ENCODE results near the gene DDHD1.
A peak's percentile ranks its signal among the peaks of the same experiment; 100 is the strongest.

The DDHD1 gene

DNA sequence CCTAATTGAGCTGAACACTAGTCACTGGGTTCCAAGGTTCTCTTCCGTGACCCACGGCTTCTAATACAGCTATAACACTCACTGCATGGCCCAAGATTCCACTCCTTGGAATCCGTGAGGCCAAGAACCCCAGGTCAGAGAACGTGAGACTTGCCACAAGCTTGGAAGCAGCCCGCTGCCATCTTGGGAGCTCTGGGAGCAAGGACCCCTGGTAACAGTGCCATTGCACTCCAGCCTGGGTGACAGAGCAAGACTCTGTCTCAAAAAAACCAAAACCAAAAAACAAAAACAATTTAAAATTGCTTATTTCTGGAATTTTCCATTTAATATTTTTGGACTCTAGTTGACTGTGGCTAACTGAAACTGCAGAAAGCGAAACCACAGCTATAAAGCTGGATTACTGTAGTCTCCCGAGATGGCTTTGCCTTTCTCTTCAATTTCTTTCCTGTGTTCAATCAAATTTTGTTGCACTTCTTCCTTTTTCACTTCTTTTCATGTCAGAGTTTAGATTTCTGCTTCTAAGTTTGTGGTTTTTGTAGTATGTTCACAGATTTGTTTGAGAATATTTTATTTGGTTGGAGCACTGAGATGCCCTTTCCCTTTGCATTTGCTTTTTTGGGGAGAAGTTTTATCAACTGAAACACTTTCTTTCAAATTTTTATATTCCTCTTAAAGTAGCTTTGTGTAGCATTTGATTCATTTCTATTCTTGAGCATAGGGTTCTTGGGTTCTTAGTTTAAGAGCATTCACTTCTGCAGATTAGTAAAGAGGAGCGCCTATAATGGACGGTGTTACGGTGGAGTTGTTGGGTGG lies 44.6 kb downstream of the DDHD1 start:
- Histone ChIP-seq H3K27ac (ENCODE audit: extremely low read depth, low read depth, low read length) (no peak overlapping the region), H3K4me1 (ENCODE audit: control insufficient read depth, insufficient read depth, low read length) (0 out of 2 replicates have a peak, but pooled peaks cover 3% of the 10 kb centered on the region), H3K9me3 (ENCODE audit: control insufficient read depth, insufficient read depth, low read depth, low read length) (no peaks in the 10 kb centered on the region), H3K4me3 (ENCODE audit: low read depth, low read length) (no peak overlapping the region), H3K36me3 (ENCODE audit: control insufficient read depth in 2 of 2, insufficient read depth in 1 of 2, low read length in 2 of 2) (no peaks in the 10 kb centered on the region)
- ChIA-PET POLR2A (no interaction called here), CTCF (no interaction called here)
- TF ChIP-seq YY2 (tag by site-specific recombination; IDR thresholded peaks at IDR 0.05) (no peak), OSR2 (tag by site-specific recombination; IDR thresholded peaks at IDR 0.05) (no peak), ZNF48 (tag by site-specific recombination; IDR thresholded peaks at IDR 0.05) (no peak), ZNF596 (tag by site-specific recombination; IDR thresholded peaks at IDR 0.05) (no peak), ZSCAN16 (tag by site-specific recombination; IDR thresholded peaks at IDR 0.05) (no peak), ZIC2 (tag by site-specific recombination; IDR thresholded peaks at IDR 0.05) (no peak)
- TF ChIP-seq, protein P1, sequence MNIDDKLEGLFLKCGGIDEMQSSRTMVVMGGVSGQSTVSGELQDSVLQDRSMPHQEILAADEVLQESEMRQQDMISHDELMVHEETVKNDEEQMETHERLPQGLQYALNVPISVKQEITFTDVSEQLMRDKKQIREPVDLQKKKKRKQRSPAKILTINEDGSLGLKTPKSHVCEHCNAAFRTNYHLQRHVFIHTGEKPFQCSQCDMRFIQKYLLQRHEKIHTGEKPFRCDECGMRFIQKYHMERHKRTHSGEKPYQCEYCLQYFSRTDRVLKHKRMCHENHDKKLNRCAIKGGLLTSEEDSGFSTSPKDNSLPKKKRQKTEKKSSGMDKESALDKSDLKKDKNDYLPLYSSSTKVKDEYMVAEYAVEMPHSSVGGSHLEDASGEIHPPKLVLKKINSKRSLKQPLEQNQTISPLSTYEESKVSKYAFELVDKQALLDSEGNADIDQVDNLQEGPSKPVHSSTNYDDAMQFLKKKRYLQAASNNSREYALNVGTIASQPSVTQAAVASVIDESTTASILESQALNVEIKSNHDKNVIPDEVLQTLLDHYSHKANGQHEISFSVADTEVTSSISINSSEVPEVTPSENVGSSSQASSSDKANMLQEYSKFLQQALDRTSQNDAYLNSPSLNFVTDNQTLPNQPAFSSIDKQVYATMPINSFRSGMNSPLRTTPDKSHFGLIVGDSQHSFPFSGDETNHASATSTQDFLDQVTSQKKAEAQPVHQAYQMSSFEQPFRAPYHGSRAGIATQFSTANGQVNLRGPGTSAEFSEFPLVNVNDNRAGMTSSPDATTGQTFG (tag by site-specific recombination; IDR thresholded peaks at IDR 0.05; ENCODE audit: borderline replicate concordance), result no peak
- TF ChIP-seq, protein P2, sequence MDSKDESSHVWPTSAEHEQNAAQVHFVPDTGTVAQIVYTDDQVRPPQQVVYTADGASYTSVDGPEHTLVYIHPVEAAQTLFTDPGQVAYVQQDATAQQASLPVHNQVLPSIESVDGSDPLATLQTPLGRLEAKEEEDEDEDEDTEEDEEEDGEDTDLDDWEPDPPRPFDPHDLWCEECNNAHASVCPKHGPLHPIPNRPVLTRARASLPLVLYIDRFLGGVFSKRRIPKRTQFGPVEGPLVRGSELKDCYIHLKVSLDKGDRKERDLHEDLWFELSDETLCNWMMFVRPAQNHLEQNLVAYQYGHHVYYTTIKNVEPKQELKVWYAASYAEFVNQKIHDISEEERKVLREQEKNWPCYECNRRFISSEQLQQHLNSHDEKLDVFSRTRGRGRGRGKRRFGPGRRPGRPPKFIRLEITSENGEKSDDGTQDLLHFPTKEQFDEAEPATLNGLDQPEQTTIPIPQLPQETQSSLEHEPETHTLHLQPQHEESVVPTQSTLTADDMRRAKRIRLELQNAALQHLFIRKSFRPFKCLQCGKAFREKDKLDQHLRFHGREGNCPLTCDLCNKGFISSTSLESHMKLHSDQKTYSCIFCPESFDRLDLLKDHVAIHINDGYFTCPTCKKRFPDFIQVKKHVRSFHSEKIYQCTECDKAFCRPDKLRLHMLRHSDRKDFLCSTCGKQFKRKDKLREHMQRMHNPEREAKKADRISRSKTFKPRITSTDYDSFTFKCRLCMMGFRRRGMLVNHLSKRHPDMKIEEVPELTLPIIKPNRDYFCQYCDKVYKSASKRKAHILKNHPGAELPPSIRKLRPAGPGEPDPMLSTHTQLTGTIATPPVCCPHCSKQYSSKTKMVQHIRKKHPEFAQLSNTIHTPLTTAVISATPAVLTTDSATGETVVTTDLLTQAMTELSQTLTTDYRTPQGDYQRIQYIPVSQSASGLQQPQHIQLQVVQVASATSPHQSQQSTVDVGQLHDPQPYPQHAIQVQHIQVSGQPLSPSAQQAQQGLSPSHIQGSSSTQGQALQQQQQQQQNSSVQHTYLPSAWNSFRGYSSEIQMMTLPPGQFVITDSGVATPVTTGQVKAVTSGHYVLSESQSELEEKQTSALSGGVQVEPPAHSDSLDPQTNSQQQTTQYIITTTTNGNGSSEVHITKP (tag by site-specific recombination; IDR thresholded peaks at IDR 0.05), result no peak

DNA sequence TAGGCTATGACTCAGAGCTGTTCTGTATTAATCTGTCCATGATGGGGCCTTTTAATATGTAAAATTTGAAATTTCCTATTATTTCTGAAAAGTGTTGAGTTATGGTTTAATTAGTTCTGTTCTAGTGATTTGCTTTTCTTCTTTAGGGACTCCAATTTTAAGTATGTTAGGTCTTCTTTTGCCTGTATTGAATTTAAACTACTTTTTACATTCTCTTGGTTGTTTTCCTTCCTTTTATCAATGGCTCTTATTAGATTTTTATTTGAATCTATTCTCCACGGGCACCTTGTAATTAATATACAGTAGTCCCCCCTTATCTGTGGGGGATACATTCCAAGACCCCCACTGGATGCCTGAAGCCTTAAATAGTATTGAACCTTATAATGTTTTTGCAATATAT lies 46.4 kb downstream of the DDHD1 start:
- H3K4me1 ChIP-seq (ENCODE audit: control insufficient read depth, insufficient read depth, low read length), result 0 out of 2 replicates have a peak, but pooled peaks cover 3% of the 10 kb centered on the region
- H3K36me3 ChIP-seq (ENCODE audit: control insufficient read depth in 2 of 2, insufficient read depth in 1 of 2, low read length in 2 of 2), result no peaks in the 10 kb centered on the region
- no peak overlapping the region for H3K4me3 ChIP-seq (ENCODE audit: low read depth, low read length)
- H3K27ac ChIP-seq (ENCODE audit: extremely low read depth, low read depth, low read length), result no peak overlapping the region
- no peaks in the 10 kb centered on the region for H3K9me3 ChIP-seq (ENCODE audit: control insufficient read depth, insufficient read depth, low read depth, low read length)
- TF ChIP-seq ZNF626 (tag by site-specific recombination; IDR thresholded peaks at IDR 0.05) (0 out of 2 replicates have a peak, but pooled peaks have one; percentile 18), ZNF792 (tag by site-specific recombination; IDR thresholded peaks at IDR 0.05) (no peak), ZNF621 (tag by site-specific recombination; IDR thresholded peaks at IDR 0.05) (no peak), PRDM1 (tag by site-specific recombination; IDR thresholded peaks at IDR 0.05) (no peak), ZNF274 (IDR thresholded peaks at IDR 0.05; ENCODE audit: low read length) (no peak), ZNF274 (tag by site-specific recombination; IDR thresholded peaks at IDR 0.05; ENCODE audit: borderline replicate concordance) (no peak), SETDB1 (IDR thresholded peaks at IDR 0.05; ENCODE audit: insufficient read length, low read length) (peak; percentile 37), ZNF266 (tag by site-specific recombination; IDR thresholded peaks at IDR 0.05; ENCODE audit: low read depth) (no peak), ZNF133 (tag by site-specific recombination; IDR thresholded peaks at IDR 0.05) (peak; percentile 95), ZNF157 (tag by site-specific recombination; IDR thresholded peaks at IDR 0.05) (no peak), ZNF776 (tag by site-specific recombination; IDR thresholded peaks at IDR 0.05; ENCODE audit: borderline replicate concordance) (no peak), GLIS1 (tag by site-specific recombination; IDR thresholded peaks at IDR 0.05) (no peak)
- TF ChIP-seq, protein P3, sequence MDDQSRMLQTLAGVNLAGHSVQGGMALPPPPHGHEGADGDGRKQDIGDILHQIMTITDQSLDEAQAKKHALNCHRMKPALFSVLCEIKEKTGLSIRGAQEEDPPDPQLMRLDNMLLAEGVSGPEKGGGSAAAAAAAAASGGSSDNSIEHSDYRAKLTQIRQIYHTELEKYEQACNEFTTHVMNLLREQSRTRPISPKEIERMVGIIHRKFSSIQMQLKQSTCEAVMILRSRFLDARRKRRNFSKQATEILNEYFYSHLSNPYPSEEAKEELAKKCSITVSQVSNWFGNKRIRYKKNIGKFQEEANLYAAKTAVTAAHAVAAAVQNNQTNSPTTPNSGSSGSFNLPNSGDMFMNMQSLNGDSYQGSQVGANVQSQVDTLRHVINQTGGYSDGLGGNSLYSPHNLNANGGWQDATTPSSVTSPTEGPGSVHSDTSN (CRISPR knock-in tag; IDR thresholded peaks at IDR 0.05), result no peak
- TF ChIP-seq, protein P4, sequence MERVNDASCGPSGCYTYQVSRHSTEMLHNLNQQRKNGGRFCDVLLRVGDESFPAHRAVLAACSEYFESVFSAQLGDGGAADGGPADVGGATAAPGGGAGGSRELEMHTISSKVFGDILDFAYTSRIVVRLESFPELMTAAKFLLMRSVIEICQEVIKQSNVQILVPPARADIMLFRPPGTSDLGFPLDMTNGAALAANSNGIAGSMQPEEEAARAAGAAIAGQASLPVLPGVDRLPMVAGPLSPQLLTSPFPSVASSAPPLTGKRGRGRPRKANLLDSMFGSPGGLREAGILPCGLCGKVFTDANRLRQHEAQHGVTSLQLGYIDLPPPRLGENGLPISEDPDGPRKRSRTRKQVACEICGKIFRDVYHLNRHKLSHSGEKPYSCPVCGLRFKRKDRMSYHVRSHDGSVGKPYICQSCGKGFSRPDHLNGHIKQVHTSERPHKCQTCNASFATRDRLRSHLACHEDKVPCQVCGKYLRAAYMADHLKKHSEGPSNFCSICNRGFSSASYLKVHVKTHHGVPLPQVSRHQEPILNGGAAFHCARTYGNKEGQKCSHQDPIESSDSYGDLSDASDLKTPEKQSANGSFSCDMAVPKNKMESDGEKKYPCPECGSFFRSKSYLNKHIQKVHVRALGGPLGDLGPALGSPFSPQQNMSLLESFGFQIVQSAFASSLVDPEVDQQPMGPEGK (tag by site-specific recombination; IDR thresholded peaks at IDR 0.05), result no peak
- TF ChIP-seq, protein P5, sequence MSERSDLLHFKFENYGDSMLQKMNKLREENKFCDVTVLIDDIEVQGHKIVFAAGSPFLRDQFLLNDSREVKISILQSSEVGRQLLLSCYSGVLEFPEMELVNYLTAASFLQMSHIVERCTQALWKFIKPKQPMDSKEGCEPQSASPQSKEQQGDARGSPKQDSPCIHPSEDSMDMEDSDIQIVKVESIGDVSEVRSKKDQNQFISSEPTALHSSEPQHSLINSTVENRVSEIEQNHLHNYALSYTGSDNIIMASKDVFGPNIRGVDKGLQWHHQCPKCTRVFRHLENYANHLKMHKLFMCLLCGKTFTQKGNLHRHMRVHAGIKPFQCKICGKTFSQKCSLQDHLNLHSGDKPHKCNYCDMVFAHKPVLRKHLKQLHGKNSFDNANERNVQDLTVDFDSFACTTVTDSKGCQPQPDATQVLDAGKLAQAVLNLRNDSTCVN (tag by site-specific recombination; optimal IDR thresholded peaks at IDR 0.05), result no peak
- POLR2A ChIA-PET, result no interaction called here
- CTCF ChIA-PET, result no interaction called here
